SK-N-DZ (cell line): ENCODE measurements around the gene CD81.
"Not testable (repeated sequence)": the region's sequence is repeated elsewhere in the genome, so short reads cannot be mapped to it uniquely, and the experiment has no call there.

ENCODE experiments used
- DNase-seq: peaks from one replicate; pipeline ENCODE4 v3.0.0-alpha.2; 2015; ENCODE audit warnings: low spot score

Gene CD81

DNA sequence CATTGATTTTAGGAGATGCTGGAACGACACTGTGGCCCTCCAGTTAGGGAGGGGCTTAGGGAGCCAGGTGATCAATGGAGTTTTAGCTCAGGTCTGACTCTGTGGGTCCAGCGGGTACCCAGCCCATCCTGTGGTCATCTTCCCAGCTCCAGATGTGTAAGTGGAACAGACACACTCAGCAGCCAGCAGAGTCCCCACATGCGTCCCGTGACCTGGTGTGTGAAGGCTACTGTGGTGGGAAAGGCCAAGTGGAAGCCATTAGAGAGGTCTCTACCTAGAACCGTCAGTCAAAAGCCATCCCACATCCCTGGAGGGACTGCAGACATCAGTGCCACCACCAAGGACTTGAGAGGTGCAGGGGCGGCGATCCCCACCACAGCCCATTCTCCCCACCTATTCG, 19.9 kb upstream of the CD81 start:
- no peak for DNase-seq

DNA sequence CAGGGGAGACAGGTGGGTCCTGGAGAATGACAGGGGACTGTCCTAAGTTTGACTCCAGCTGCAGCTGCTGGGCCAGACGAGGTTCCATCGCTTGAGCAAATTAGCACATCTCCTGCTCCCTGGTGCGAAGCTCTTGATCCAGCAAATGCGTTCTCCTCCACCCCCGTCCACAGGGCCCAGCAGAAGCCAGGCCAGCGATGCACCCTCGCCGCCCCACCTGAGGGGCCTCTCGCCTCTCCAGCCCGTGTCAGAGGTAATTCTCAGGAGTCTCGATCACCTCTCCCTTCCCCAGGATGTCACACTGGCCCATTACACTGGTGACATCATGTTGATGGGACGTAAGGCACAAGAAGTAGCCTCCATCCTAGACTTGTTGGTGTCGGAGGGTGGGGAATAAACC, 19.5 kb upstream of the CD81 start:
- DNase-seq: not testable (repeated sequence)

DNA sequence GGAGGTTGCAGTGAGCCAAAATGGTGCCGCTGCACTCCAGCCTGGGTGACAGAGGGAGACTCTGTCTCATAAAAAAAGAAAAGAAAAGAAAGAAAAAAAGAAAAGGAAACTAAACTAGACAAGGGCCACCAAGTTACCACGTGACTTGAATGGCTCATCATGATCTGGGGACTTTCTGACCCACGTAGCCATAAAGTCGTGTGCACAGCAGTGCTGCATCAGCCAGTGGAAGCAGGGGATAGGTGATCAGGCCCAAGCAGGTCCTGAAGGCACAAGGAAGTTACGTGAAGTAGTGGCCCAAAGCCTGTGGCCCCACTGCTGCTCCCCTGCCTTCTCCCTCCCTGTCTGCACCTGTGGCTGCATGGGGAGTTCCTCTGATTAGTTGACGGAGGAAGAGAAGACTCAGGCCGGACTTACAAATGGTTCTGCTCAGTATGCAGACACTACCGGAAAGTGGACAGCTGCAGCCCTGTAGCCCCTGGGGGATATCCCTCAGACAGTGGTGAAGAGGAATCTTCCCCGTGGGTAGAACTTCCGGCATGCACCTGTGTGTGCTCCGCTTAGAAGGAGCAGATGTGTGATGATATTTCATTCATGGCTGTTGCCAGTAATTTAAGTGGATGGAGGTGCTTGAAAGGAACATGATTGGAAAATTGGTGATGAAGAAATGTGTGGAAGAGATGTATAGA, 18.2 kb upstream of the CD81 start:
- DNase-seq: no peak

GRCh38 chr11:2359557-2359956, 17.6 kb upstream of the CD81 start:
- DNase-seq: no peak

- no peak for DNase-seq
These were observed 16.9 kb upstream of the CD81 start for GRCh38 chr11:2360081-2360642.

- DNase-seq: no peak
These were observed 15.5 kb upstream of the CD81 start for GRCh38 chr11:2361565-2361964.

GRCh38 chr11:2362414-2362813, 14.7 kb upstream of the CD81 start:
- DNase-seq: no peak

- DNase-seq: no peak
These were observed 14.0 kb upstream of the CD81 start for GRCh38 chr11:2363130-2363529.

- peak; percentile 20 for DNase-seq
These were observed 13.3 kb upstream of the CD81 start for GRCh38 chr11:2363577-2364370.

GRCh38 chr11:2364386-2364785, 12.7 kb upstream of the CD81 start:
- DNase-seq: not testable (repeated sequence)

DNA sequence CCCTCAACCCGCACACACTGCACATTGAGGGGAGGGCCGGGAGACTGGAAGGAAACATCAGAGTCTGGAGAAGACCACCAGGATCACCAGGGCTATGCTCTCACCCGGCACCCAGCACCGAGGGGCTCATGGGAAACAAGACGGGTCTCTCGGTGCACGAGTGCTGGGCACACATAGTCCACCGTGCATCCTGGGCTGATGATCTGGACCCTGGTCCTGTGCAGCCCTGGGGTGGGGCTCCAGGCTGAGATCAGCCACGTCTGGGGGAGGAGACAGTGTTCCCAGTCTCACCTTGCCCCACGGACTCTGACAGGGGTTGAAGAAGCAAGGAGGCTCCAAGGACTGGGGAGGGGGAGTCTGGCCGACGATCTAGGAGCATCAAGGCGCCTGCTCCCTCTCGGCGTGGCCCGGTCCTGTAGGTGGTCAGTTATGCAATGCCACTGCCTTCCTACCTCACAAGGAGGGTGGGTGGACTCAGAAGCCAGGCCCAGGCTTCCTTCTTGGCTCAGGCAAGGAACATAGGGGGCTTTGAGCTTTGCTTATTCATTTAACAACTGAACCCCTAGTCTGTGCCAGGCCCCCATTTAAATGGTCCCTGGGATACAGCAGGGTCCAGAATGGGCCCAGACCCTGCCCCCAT, 11.4 kb upstream of the CD81 start:
- no peak for DNase-seq

GRCh38 chr11:2366276-2366675, 10.8 kb upstream of the CD81 start:
- no peak for DNase-seq

- DNase-seq: no peak
These were observed 10.4 kb upstream of the CD81 start for GRCh38 chr11:2366733-2367132.

GRCh38 chr11:2367266-2368160, 9.6 kb upstream of the CD81 start:
- no peak for DNase-seq

GRCh38 chr11:2368178-2368850, 8.8 kb upstream of the CD81 start:
- DNase-seq: no peak

GRCh38 chr11:2368851-2369180, 8.3 kb upstream of the CD81 start:
- no peak for DNase-seq

- DNase-seq: no peak
These were observed 7.8 kb upstream of the CD81 start for GRCh38 chr11:2369320-2369719.

DNA sequence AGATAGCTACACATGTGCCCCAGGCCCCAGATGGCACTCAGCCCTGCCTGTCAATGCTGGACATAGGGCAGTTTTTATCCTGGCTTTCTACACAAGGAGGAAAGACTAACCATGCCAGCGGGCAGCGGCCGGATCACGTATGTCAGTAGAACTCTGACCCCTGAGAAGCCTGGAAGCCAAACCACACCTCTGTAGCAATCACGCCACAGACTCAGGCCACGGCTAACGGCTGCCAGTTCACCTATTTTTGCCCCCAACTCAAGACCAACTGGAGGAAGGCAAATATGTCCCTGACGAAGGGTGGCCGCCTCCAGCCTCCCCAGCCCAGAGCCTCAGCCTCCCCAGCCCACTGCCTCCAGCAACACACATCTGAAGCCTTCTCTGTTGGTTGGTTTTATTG, 7.2 kb upstream of the CD81 start:
- no peak for DNase-seq

DNA sequence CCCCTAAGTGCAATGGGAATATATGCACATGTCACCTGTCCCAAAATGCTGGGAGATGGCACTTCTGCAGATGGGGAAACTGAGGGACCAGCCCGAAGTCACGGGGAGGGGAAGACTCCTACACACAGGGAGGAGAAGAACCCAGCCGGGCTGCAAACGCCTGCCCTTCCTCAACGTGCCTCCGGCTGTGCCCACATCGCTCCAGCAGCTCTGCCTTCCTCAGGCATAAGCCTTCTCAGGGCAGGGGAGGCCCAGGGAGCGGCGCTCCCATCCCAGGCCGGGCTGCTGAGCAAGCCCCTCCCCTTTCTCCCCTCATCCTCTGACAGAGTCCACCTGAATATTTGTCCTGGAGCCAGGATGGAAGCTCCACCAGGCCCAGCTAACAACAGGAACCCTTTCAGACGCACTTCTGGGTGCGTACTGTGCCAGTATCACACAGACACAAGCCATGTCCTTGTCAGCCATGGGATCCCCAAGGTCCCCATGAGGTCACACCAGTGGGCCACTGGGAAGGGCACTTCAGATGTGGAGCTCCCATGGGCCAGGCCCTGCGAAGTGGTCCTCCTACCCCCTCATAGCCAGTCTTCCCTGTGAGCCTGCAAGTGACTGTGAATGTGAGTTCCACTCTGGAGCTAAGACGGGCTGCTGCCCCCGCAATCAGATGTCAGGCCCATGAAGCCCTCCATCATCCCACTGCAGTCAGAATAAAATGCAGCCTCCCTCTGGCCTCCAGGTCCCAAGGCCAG, 2.5 kb upstream of the CD81 start:
- DNase-seq: no peak

DNA sequence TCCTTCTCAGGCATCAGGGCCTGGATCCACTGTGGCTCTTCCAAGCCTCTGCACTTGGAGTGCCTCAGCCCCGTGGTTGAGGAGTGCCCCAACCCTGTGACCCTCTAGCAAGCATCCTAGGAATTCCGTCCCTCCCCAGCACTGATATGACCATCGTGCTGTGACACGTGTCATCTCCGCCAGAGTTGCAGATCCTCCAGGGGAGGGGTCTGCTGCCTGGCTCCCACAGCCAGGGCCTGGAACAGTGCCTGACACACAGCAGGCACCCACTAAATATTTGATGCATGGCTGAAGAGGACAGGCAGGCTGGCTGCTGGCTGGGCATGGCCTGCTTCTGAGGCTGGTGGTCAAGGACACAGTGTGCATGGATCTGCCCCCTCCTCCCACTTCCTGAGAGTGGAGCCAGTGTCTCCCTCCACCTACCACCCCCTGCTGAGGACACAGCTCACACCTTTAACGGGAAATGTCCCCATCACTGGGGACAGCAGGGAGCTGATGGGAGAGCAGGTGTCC, 1.7 kb upstream of the CD81 start:
- no peak for DNase-seq
